PC-9 (cell line): ENCODE results near the gene HSF5. TPM values are rescaled to one million over a fixed set of nuclear protein-coding genes. Genes with fewer than 3 reads are reported as not detected.
"Not testable (repeated sequence)": the region's sequence is repeated elsewhere in the genome, so short reads cannot be mapped to it uniquely, and the experiment has no call there.

ENCODE experiments used
- BruUV-seq: library from RNA; stranded (reverse); fragments of 400-500 nt; replicated peaks from 2 replicates; lab custom pipeline; 2021; lab: Mats Ljungman, UMichigan
- CTCF ChIA-PET: fragments of 300-600 bp; sonication (Branson Sonifier 250); formaldehyde crosslinking; loops from one replicate; lab custom pipeline; 2022; ENCODE audit warnings: antibody characterized with exemption; lab: Charles Lee
- POLR2A ChIA-PET: fragments of 300-600 bp; sonication (Branson Sonifier 250); formaldehyde crosslinking; loops from one replicate; lab custom pipeline; 2022; ENCODE audit warnings: antibody characterized with exemption; ENCODE audit not compliant: unreplicated experiment; lab: Charles Lee
- DNase-seq, 2 experiments: peaks; one replicate each; pipeline versions ENCODE4 v3.0.0 to v3.0.0-alpha.2; 2015 to 2022; ENCODE audit warnings: mixed read lengths in 1 of 2
- H2AFZ ChIP-seq: fragments of 200-600 bp; sonication (generic); 2 replicates; pipeline ENCODE4 v1.8.1; 2017; ENCODE audit warnings: antibody characterized with exemption
- H3F3A ChIP-seq: fragments of 200-600 bp; sonication (generic); 2 replicates; pipeline ENCODE4 v1.8.1; 2017; ENCODE audit warnings: antibody characterized with exemption, mild to moderate bottlenecking, low read depth; ENCODE audit not compliant: insufficient read depth
- H3K27ac ChIP-seq: fragments of 200-600 bp; sonication (generic); 2 replicates; pipeline ENCODE4 v1.6.1; 2016; ENCODE audit warnings: mixed run types
- H3K27me3 ChIP-seq: fragments of 200-600 bp; sonication (generic); 2 replicates; pipeline ENCODE4 v1.6.1; 2016; ENCODE audit warnings: low read depth, mixed run types; ENCODE audit not compliant: insufficient read depth
- H3K36me3 ChIP-seq: fragments of 200-600 bp; sonication (generic); 2 replicates; pipeline ENCODE4 v1.6.1; 2016; ENCODE audit warnings: low read depth, mixed run types
- H3K4me1 ChIP-seq: fragments of 200-600 bp; sonication (generic); replicated peaks from 2 replicates; pipeline ENCODE4 v1.6.1; 2016; ENCODE audit warnings: mixed run types; ENCODE audit not compliant: insufficient read depth
- H3K4me2 ChIP-seq: fragments of 200-600 bp; sonication (generic); 2 replicates; pipeline ENCODE4 v1.6.1; 2017; ENCODE audit warnings: mixed run types
- H3K4me3 ChIP-seq: fragments of 200-600 bp; sonication (generic); 2 replicates; pipeline ENCODE4 v1.6.1; 2016; ENCODE audit warnings: mixed run types
- H3K79me2 ChIP-seq: fragments of 200-600 bp; sonication (generic); 2 replicates; pipeline ENCODE4 v1.6.1; 2017; ENCODE audit warnings: low read depth, mixed run types
- H3K9me2 ChIP-seq: fragments of 200-600 bp; sonication (generic); 2 replicates; pipeline ENCODE4 v1.8.1; 2017; ENCODE audit warnings: mild to moderate bottlenecking; ENCODE audit not compliant: insufficient read depth
- H3K9me3 ChIP-seq: fragments of 200-600 bp; sonication (generic); 2 replicates; pipeline ENCODE4 v1.8.1; 2016; ENCODE audit warnings: low read depth; ENCODE audit not compliant: insufficient read depth
- H4K20me1 ChIP-seq: fragments of 200-600 bp; sonication (generic); 2 replicates; pipeline ENCODE4 v1.8.1; 2017; ENCODE audit not compliant: insufficient read depth
- CTCF ChIP-seq: fragments of 200-600 bp; sonication (generic); conservative IDR thresholded peaks from 2 replicates; pipeline ENCODE4 v1.6.1; 2017; ENCODE audit warnings: mixed run types, antibody characterized with exemption, mild to moderate bottlenecking, moderate library complexity
- EZH2 ChIP-seq: fragments of 200-600 bp; sonication (generic); IDR thresholded peaks from 2 replicates; pipeline ENCODE4 v1.8.0; 2017; ENCODE audit warnings: antibody characterized with exemption, low read depth
- intact Hi-C: fragments of 100-400 bp; cut with micrococcal nuclease; formaldehyde crosslinking; loops from one replicate; pipeline ENCODE4 v1.10.0; 2022; ENCODE audit not compliant: unreplicated experiment
- total RNA-seq: library from RNA; stranded (reverse); gene quantifications from 2 replicates; pipeline ENCODE4 v1.2.3, GENCODE V29; 2021

The HSF5 gene
- total RNA-seq, 1 experiment from 2014 or later: not detected

GRCh38 chr17:58400826-58401225, 87.4 kb downstream of the HSF5 start:
- H3K36me3 ChIP-seq: no peaks in the 10 kb centered on the region
- ChIA-PET CTCF (interaction anchor here (0.6 to 0.9 kb wide), 2 partner anchors 83 to 859 kb away, joined by 3 to 4 read pairs; no protein-coding TSS in a partner anchor), POLR2A (no interaction called here)
- H3K27ac ChIP-seq: no peak overlapping the region
- DNase-seq: no peak
- no peak overlapping the region for H3K4me3 ChIP-seq
- no peaks in the 10 kb centered on the region for H3K9me2 ChIP-seq
- H3K27me3 ChIP-seq: 0 out of 2 replicates have a peak, but pooled peaks cover 12% of the 10 kb centered on the region
- no TSS peak for BruUV-seq
- TF ChIP-seq CTCF (no peak), EZH2 (no peak)
- no peak overlapping the region for H2AFZ ChIP-seq
- H3K4me2 ChIP-seq: 0 out of 2 replicates have a peak overlapping the region, but pooled peaks have one; percentile 11
- H3F3A ChIP-seq: peaks cover 14% of the 10 kb centered on the region; the same call in 1 of the 2 replicates
- no peaks in the 10 kb centered on the region; the same call in 1 of the 2 replicates for H3K9me3 ChIP-seq
- intact Hi-C loops: no loop called here
- peaks cover 23% of the 10 kb centered on the region for H3K4me1 ChIP-seq
- no peaks in the 10 kb centered on the region for H3K79me2 ChIP-seq
- no peaks in the 10 kb centered on the region for H4K20me1 ChIP-seq

GRCh38 chr17:58399974-58400373, 88.2 kb downstream of the HSF5 start:
- H3K9me3 ChIP-seq: no peaks in the 10 kb centered on the region; the same call in 1 of the 2 replicates
- intact Hi-C loops: no loop called here
- no peaks in the 10 kb centered on the region for H3K79me2 ChIP-seq
- no peak overlapping the region for H2AFZ ChIP-seq
- 0 out of 2 replicates have a peak, but pooled peaks cover 15% of the 10 kb centered on the region for H3K27me3 ChIP-seq
- H4K20me1 ChIP-seq: no peaks in the 10 kb centered on the region
- ChIA-PET POLR2A (no interaction called here), CTCF (interaction anchor here (0.9 kb wide), 1 partner anchor 82 kb away, joined by 3 read pairs; no protein-coding TSS in a partner anchor)
- BruUV-seq: no TSS peak
- peaks cover 24% of the 10 kb centered on the region for H3K4me1 ChIP-seq
- H3K4me3 ChIP-seq: no peak overlapping the region
- no peak overlapping the region for H3K4me2 ChIP-seq
- TF ChIP-seq EZH2: no peak
- TF ChIP-seq CTCF: no peak
- no peaks in the 10 kb centered on the region for H3K9me2 ChIP-seq
- no peaks in the 10 kb centered on the region for H3K36me3 ChIP-seq
- H3F3A ChIP-seq: peaks cover 14% of the 10 kb centered on the region; the same call in 1 of the 2 replicates
- no peak overlapping the region for H3K27ac ChIP-seq
- DNase-seq: no peak

GRCh38 chr17:58398574-58399266, 89.5 kb downstream of the HSF5 start:
- ChIA-PET CTCF (no interaction called here), POLR2A (no interaction called here)
- DNase-seq: no peak

GRCh38 chr17:58397421-58397820, 90.8 kb downstream of the HSF5 start:
- Histone ChIP-seq H3F3A (peaks cover 20% of the 10 kb centered on the region; the same call in 1 of the 2 replicates), H3K4me1 (peaks cover 28% of the 10 kb centered on the region), H3K27me3 (peaks cover 20% of the 10 kb centered on the region; the same call in 1 of the 2 replicates)
- intact Hi-C loops, H3K4me2 ChIP-seq, H3K9me3 ChIP-seq, H3K27ac ChIP-seq, POLR2A ChIA-PET, H3K36me3 ChIP-seq, DNase-seq, H3K9me2 ChIP-seq, H3K4me3 ChIP-seq, H2AFZ ChIP-seq, H3K79me2 ChIP-seq, CTCF ChIA-PET, H4K20me1 ChIP-seq, BruUV-seq: not testable (repeated sequence)

More at GRCh38 chr17:58398574-58399266, 89.5 kb downstream of the HSF5 start:
- no peak overlapping the region for H3K27ac ChIP-seq
- no peaks in the 10 kb centered on the region; the same call in 1 of the 2 replicates for H3K9me3 ChIP-seq
- 0 out of 2 replicates have a peak, but pooled peaks cover 15% of the 10 kb centered on the region for H3K27me3 ChIP-seq
- no peaks in the 10 kb centered on the region for H3K79me2 ChIP-seq
- H3K9me2 ChIP-seq: no peaks in the 10 kb centered on the region
- H3K4me1 ChIP-seq: peaks cover 36% of the 10 kb centered on the region
- H3K4me2 ChIP-seq: no peak overlapping the region
- no peak overlapping the region for H3K4me3 ChIP-seq
- no peak overlapping the region for H2AFZ ChIP-seq
- no peaks in the 10 kb centered on the region for H4K20me1 ChIP-seq
- intact Hi-C loops: no loop called here
- H3F3A ChIP-seq: peaks cover 20% of the 10 kb centered on the region; the same call in 1 of the 2 replicates
- no peak for TF ChIP-seq EZH2
- TF ChIP-seq CTCF: no peak
- no TSS peak for BruUV-seq
- H3K36me3 ChIP-seq: no peaks in the 10 kb centered on the region
